HCT116 (cell line): Measurements from ENCODE around the gene AOPEP. TPM values are rescaled to one million over a fixed set of nuclear protein-coding genes. Genes with fewer than 3 reads are reported as not detected.

ENCODE experiments used
- ATAC-seq: fragments of 200-7000 bp; cut with Tn5 transposase; 2 replicates; pipeline ENCODE4 v1.9.1; 2020; ENCODE audit warnings: mild to moderate bottlenecking, moderate library complexity
- BruUV-seq: library from RNA; stranded (reverse); fragments of 400-500 nt; replicated peaks from 2 replicates; lab custom pipeline; 2021; lab: Mats Ljungman, UMichigan
- CTCF ChIA-PET: fragments of 300-600 bp; sonication (Branson Sonifier 250); formaldehyde crosslinking; loops from one replicate; lab custom pipeline; 2021; ENCODE audit warnings: antibody characterized with exemption; lab: Charles Lee
- POLR2A ChIA-PET: fragments of 300-600, 350-600 bp; sonication (Branson Sonifier 250); formaldehyde crosslinking; loops from one replicate; lab custom pipeline; 2021; ENCODE audit warnings: antibody characterized with exemption; lab: Charles Lee
- RAD21 ChIA-PET, 2 experiments: fragments of 300-600 bp; sonication (Branson Sonifier 250); formaldehyde crosslinking; loops; one replicate each; lab custom pipeline; 2023; ENCODE audit warnings: low total read pairs in 2 of 2; ENCODE audit not compliant: uncharacterized antibody in 2 of 2, unreplicated experiment in 2 of 2, low non-redundant PET in 1 of 2; lab: Charles Lee
- DNase-seq: peaks from one replicate; pipeline ENCODE4 v3.0.0-alpha.2; 2010; ENCODE audit warnings: low read depth, low spot score
- H2AFZ ChIP-seq: fragments of 200-600 bp; shearing (Covaris generic), sonication (generic); 2 replicates; pipeline ENCODE4 v1.6.1; 2017; ENCODE audit warnings: low read depth, mixed run types, mixed read lengths, antibody characterized with exemption, low read length; ENCODE audit not compliant: poor library complexity, severe bottlenecking
- H3K27ac ChIP-seq: 2 replicates; pipeline ENCODE4 v1.5.1; 2012; ENCODE audit warnings: low read depth, low read length
- H3K27me3 ChIP-seq: fragments of 200-600 bp; sonication (generic); 2 replicates; pipeline ENCODE4 v1.6.1; 2016; ENCODE audit warnings: mixed run types, low read length, mixed read lengths; ENCODE audit not compliant: insufficient read depth
- H3K36me3 ChIP-seq, 2 experiments: fragments of 200-500 bp in 1 of 2; fragments of 200-600 bp in 1 of 2; sonication (Bioruptor generic) in 1 of 2; sonication (generic) in 1 of 2; 2 replicates each; pipeline versions ENCODE4 v1.5.1 to v1.6.1; 2014 to 2016; ENCODE audit warnings: low read length in 2 of 2, inconsistent platforms in 1 of 2, mixed read lengths in 1 of 2, mixed run types in 1 of 2; ENCODE audit not compliant: insufficient read depth in 2 of 2, control insufficient read depth in 1 of 2
- H3K4me1 ChIP-seq, 2 experiments: fragments of 200-600 bp in 1 of 2; sonication (generic) in 1 of 2; 2 replicates each; pipeline versions ENCODE4 v1.5.1 to v1.6.1; 2012 to 2017; ENCODE audit warnings: low read length in 2 of 2, inconsistent platforms in 1 of 2, mild to moderate bottlenecking in 1 of 2, mixed read lengths in 1 of 2, mixed run types in 1 of 2, moderate library complexity in 1 of 2; ENCODE audit not compliant: insufficient read depth in 2 of 2, control insufficient read depth in 1 of 2
- H3K4me2 ChIP-seq: fragments of 200-600 bp; sonication (generic); 2 replicates; pipeline ENCODE4 v1.6.1; 2017; ENCODE audit warnings: mixed run types, low read length, mixed read lengths
- H3K4me3 ChIP-seq, 2 experiments: fragments of 200-600 bp in 1 of 2; sonication (generic) in 1 of 2; replicated peaks in 1 of 2; 2 replicates each; pipeline ENCODE4 v1.5.1; 2011 to 2016; ENCODE audit warnings: low read length in 2 of 2, control low read depth in 1 of 2, low read depth in 1 of 2, mild to moderate bottlenecking in 1 of 2, mixed read lengths in 1 of 2, mixed run types in 1 of 2
- H3K79me2 ChIP-seq: fragments of 200-600 bp; sonication (generic); 2 replicates; pipeline ENCODE4 v1.6.1; 2017; ENCODE audit warnings: mild to moderate bottlenecking, mixed run types, low read length, moderate library complexity, mixed read lengths; ENCODE audit not compliant: insufficient read depth
- H3K9ac ChIP-seq: fragments of 200-600 bp; sonication (generic); 2 replicates; pipeline ENCODE4 v1.6.1; 2016; ENCODE audit warnings: low read length, mixed read lengths
- H3K9me2 ChIP-seq: fragments of 200-600 bp; sonication (generic), shearing (Covaris generic); 2 replicates; pipeline ENCODE4 v1.6.1; 2017; ENCODE audit warnings: mixed run types, mild to moderate bottlenecking, moderate library complexity; ENCODE audit not compliant: insufficient read depth
- H3K9me3 ChIP-seq, 2 experiments: fragments of 200-500 bp in 1 of 2; fragments of 200-600 bp in 1 of 2; sonication (Bioruptor generic) in 1 of 2; sonication (generic) in 1 of 2; 2 replicates each; pipeline ENCODE4 v1.6.1; 2014 to 2017; ENCODE audit warnings: low read length in 2 of 2, mixed read lengths in 2 of 2, inconsistent platforms in 1 of 2, low read depth in 1 of 2, mild to moderate bottlenecking in 1 of 2, mixed run types in 1 of 2, moderate library complexity in 1 of 2; ENCODE audit not compliant: control insufficient read depth in 1 of 2, insufficient read depth in 1 of 2
- H4K20me1 ChIP-seq: fragments of 200-600 bp; sonication (generic), shearing (Covaris generic); 2 replicates; pipeline ENCODE4 v1.6.1; 2017; ENCODE audit warnings: mixed run types, mild to moderate bottlenecking, moderate library complexity; ENCODE audit not compliant: insufficient read depth
- ATF3 ChIP-seq: IDR thresholded peaks from 2 replicates; pipeline ENCODE4 v1.6.1; 2012
- CBX3 ChIP-seq: IDR thresholded peaks from 2 replicates; pipeline ENCODE4 v1.6.1; 2012; ENCODE audit warnings: low read depth
- CEBPB ChIP-seq: IDR thresholded peaks from 2 replicates; pipeline ENCODE4 v1.6.1; 2012; ENCODE audit warnings: low read depth
- CTCF ChIP-seq, 3 experiments: fragments of 200-600 bp in 1 of 3; sonication (generic) in 1 of 3; IDR thresholded peaks in 2 of 3; conservative IDR thresholded peaks in 1 of 3; 2 replicates each; pipeline ENCODE4 v1.5.1; 2012 to 2017; ENCODE audit warnings: low read depth in 2 of 3, low read length in 2 of 3, antibody characterized with exemption in 1 of 3, borderline replicate concordance in 1 of 3, control low read depth in 1 of 3, mild to moderate bottlenecking in 1 of 3, mixed read lengths in 1 of 3, mixed run types in 1 of 3, moderate library complexity in 1 of 3; ENCODE audit not compliant: insufficient read depth in 1 of 3
- EZH2 ChIP-seq: fragments of 200-600 bp; sonication (generic); IDR thresholded peaks from 2 replicates; pipeline ENCODE4 v1.6.1; 2017; ENCODE audit warnings: antibody characterized with exemption, mixed run types
- EZH2phosphoT487 ChIP-seq: fragments of 200-600 bp; IDR thresholded peaks from 2 replicates; pipeline ENCODE4 v1.6.1; 2018; ENCODE audit warnings: antibody characterized with exemption, borderline replicate concordance
- FOSL1 ChIP-seq: IDR thresholded peaks from 2 replicates; pipeline ENCODE4 v1.6.1; 2012; ENCODE audit warnings: low read depth
- JUND ChIP-seq: IDR thresholded peaks from 2 replicates; pipeline ENCODE4 v1.6.1; 2012
- POLR2A ChIP-seq: IDR thresholded peaks from 2 replicates; pipeline ENCODE4 v1.7.0; 2011; ENCODE audit warnings: borderline replicate concordance; ENCODE audit not compliant: insufficient read depth, insufficient read length; ENCODE audit errors: extremely low read depth
- POLR2AphosphoS5 ChIP-seq: IDR thresholded peaks from 2 replicates; pipeline ENCODE4 v1.6.1; 2011; ENCODE audit warnings: mild to moderate bottlenecking, low read depth, low read length, moderate library complexity
- RAD21 ChIP-seq: IDR thresholded peaks from 2 replicates; pipeline ENCODE4 v1.6.1; 2012; ENCODE audit warnings: low read depth, mild to moderate bottlenecking
- REST ChIP-seq: IDR thresholded peaks from 2 replicates; pipeline ENCODE4 v1.6.1; 2012; ENCODE audit warnings: low read depth
- SIN3A ChIP-seq: IDR thresholded peaks from 2 replicates; pipeline ENCODE4 v1.6.1; 2012; ENCODE audit warnings: low read depth
- SP1 ChIP-seq: IDR thresholded peaks from 2 replicates; pipeline ENCODE4 v1.6.1; 2012; ENCODE audit warnings: low read depth
- SRF ChIP-seq: IDR thresholded peaks from 2 replicates; pipeline ENCODE4 v1.6.1; 2012; ENCODE audit warnings: low read depth
- TCF7L2 ChIP-seq: IDR thresholded peaks from 2 replicates; pipeline ENCODE4 v1.7.0; 2011; ENCODE audit warnings: borderline replicate concordance, inconsistent platforms; ENCODE audit not compliant: insufficient read depth, insufficient read length; ENCODE audit errors: extremely low read depth
- ZBTB33 ChIP-seq: IDR thresholded peaks from 2 replicates; pipeline ENCODE4 v1.6.1; 2011; ENCODE audit warnings: mild to moderate bottlenecking, low read length, moderate library complexity; ENCODE audit not compliant: insufficient replicate concordance; ENCODE audit errors: extremely low read depth
- ZNF274 ChIP-seq: fragments of 200-500 bp; sonication (Bioruptor generic); IDR thresholded peaks from 2 replicates; pipeline ENCODE4 v1.6.1; 2014; ENCODE audit warnings: mild to moderate bottlenecking, low read depth, low read length, inconsistent platforms
- intact Hi-C: fragments of 100-400 bp; cut with micrococcal nuclease; formaldehyde crosslinking; loops from 2 replicates; pipeline ENCODE4 v1.10.0; 2022
- total RNA-seq: library from RNA; stranded (reverse); gene quantifications from one replicate; pipeline ENCODE4 v1.2.1, GENCODE V29; 2021; ENCODE audit not compliant: unreplicated experiment

The AOPEP gene
- total RNA-seq, 1 experiment from 2014 or later: 15.1 TPM

GRCh38 chr9:94867281-94867841 is 140.9 kb downstream of the AOPEP start:
- Histone ChIP-seq H3K79me2 (no peaks in the 10 kb centered on the region), H2AFZ (no peak overlapping the region), H3K4me1 (peaks cover 47 to 58% of the 10 kb centered on the region in 2 experiments), H3K4me3 (peak overlapping the region in 1 of 2 experiments; percentile 36; a peak in 2 of 4 replicates), H3K27me3 (no peaks in the 10 kb centered on the region), H3K9me2 (no peaks in the 10 kb centered on the region), H3K36me3 (no peaks in the 10 kb centered on the region), H3K9ac (peak overlapping the region; percentile 44), H3K27ac (peak overlapping the region; percentile 62), H3K4me2 (peak overlapping the region; percentile 71), H4K20me1 (no peaks in the 10 kb centered on the region), H3K9me3 (no peaks in the 10 kb centered on the region)
- ChIA-PET RAD21 (no interaction called here), POLR2A (interaction anchor here (0.6 to 1.2 kb wide), 3 partner anchors 12 to 77 kb away, joined by 3 to 5 read pairs (median 3); no protein-coding TSS in a partner anchor), CTCF (no interaction called here)
- intact Hi-C loops: loop anchor here (5.0 kb wide), 1 partner anchor 135 kb away; no protein-coding TSS in a partner anchor
- DNase-seq: peak; percentile 45
- ATAC-seq: peak; percentile 84
- TF ChIP-seq ZNF274: no peak
- TF ChIP-seq ATF3: no peak
- no peak for TF ChIP-seq SIN3A
- no peak for TF ChIP-seq POLR2AphosphoS5
- no peak for TF ChIP-seq TCF7L2
- TF ChIP-seq SP1: peak; percentile 47
- TF ChIP-seq JUND: 0 out of 2 replicates have a peak, but pooled peaks have one; percentile 17
- peak; percentile 70 for TF ChIP-seq CEBPB
- TF ChIP-seq CBX3: 0 out of 2 replicates have a peak, but pooled peaks have one; percentile 63
- TF ChIP-seq RAD21: no peak; the same call in 1 of the 2 replicates
- TF ChIP-seq POLR2A: no peak
- no peak for TF ChIP-seq ZBTB33
- no peak for TF ChIP-seq EZH2phosphoT487
- no peak for TF ChIP-seq CTCF (IDR thresholded peaks at IDR 0.05 in 2 of 3, conservative IDR thresholded peaks at IDR 0.05 in 1 of 3; ENCODE audit: borderline replicate concordance in 1 of 3, insufficient read depth in 1 of 3, low read depth in 2 of 3, low read length in 2 of 3)
- TF ChIP-seq FOSL1: no peak
- 0 out of 2 replicates have a peak, but pooled peaks have one; percentile 35 for TF ChIP-seq SRF
- TF ChIP-seq EZH2: no peak
- no peak for TF ChIP-seq REST
- BruUV-seq: no TSS peak
